Neural cell (in vitro differentiated cells): ENCODE results near the gene POPDC2. TPM values are rescaled to one million over a fixed set of nuclear protein-coding genes. Genes with fewer than 3 reads are reported as not detected.

ENCODE experiments used
- H2AFZ ChIP-seq: fragments of 200-600, 300-800 bp; sonication (generic), shearing (Covaris generic); 2 replicates; pipeline ENCODE4 v1.6.0; 2014; ENCODE audit warnings: low read depth, mild to moderate bottlenecking, antibody characterized with exemption, low read length, moderate library complexity
- H3F3A ChIP-seq: fragments of 200-600 bp; shearing (Covaris generic); 2 replicates; pipeline ENCODE4 v1.6.1; 2016; ENCODE audit warnings: mild to moderate bottlenecking, moderate library complexity, mixed read lengths, antibody characterized with exemption, low read length; ENCODE audit not compliant: insufficient read depth, poor library complexity, severe bottlenecking
- H3K27ac ChIP-seq: fragments of 200-600, 300-800 bp; sonication (generic), shearing (Covaris generic); 2 replicates; pipeline ENCODE4 v1.5.1; 2014; ENCODE audit warnings: mild to moderate bottlenecking, low read length, moderate library complexity
- H3K27me3 ChIP-seq: fragments of 300-800, 200-600 bp; sonication (generic), shearing (Covaris generic); 2 replicates; pipeline ENCODE4 v1.6.0; 2014; ENCODE audit warnings: mild to moderate bottlenecking, low read depth, low read length, moderate library complexity; ENCODE audit not compliant: insufficient read depth
- H3K36me3 ChIP-seq: fragments of 300-800, 200-600 bp; sonication (generic), shearing (Covaris generic); 2 replicates; pipeline ENCODE4 v1.5.1; 2014; ENCODE audit warnings: mild to moderate bottlenecking, antibody characterized with exemption, low read length, moderate library complexity; ENCODE audit not compliant: insufficient read depth
- H3K4me2 ChIP-seq: fragments of 300-800, 200-600 bp; sonication (generic), shearing (Covaris generic); 2 replicates; pipeline ENCODE4 v1.6.0; 2014; ENCODE audit warnings: mild to moderate bottlenecking, low read length
- H3K4me3 ChIP-seq: fragments of 300-800, 200-600 bp; sonication (generic), shearing (Covaris generic); 2 replicates; pipeline ENCODE4 v1.5.1; 2014; ENCODE audit warnings: mild to moderate bottlenecking, low read length, moderate library complexity
- H3K79me2 ChIP-seq: fragments of 200-600 bp; shearing (Covaris generic); replicated peaks from 2 replicates; pipeline ENCODE4 v1.6.0; 2014; ENCODE audit warnings: mild to moderate bottlenecking, low read length, moderate library complexity; ENCODE audit not compliant: insufficient read depth
- H3K9ac ChIP-seq: fragments of 300-800, 200-600 bp; sonication (generic), shearing (Covaris generic); 2 replicates; pipeline ENCODE4 v1.6.1; 2016; ENCODE audit warnings: mild to moderate bottlenecking, low read length, mixed read lengths
- H3K9me2 ChIP-seq: fragments of 200-600 bp; shearing (Covaris generic); 2 replicates; pipeline ENCODE4 v1.6.1; 2016; ENCODE audit warnings: mild to moderate bottlenecking, low read length, mixed read lengths; ENCODE audit not compliant: insufficient read depth
- H3K9me3 ChIP-seq: fragments of 200-600, 300-800 bp; sonication (generic), shearing (Covaris generic); 2 replicates; pipeline ENCODE4 v1.6.1; 2016; ENCODE audit warnings: mild to moderate bottlenecking, mixed run types, low read length, moderate library complexity, mixed read lengths
- H4K20me1 ChIP-seq: fragments of 200-600 bp; shearing (Covaris generic); 2 replicates; pipeline ENCODE4 v1.6.1; 2016; ENCODE audit warnings: mild to moderate bottlenecking, mixed run types; ENCODE audit not compliant: insufficient read depth
- CTCF ChIP-seq: fragments of 450-650 bp; IDR thresholded peaks from 2 replicates; pipeline ENCODE4 v1.5.1; 2014; ENCODE audit warnings: antibody characterized with exemption, mild to moderate bottlenecking, moderate library complexity; ENCODE audit not compliant: poor library complexity, severe bottlenecking
- EP300 ChIP-seq: fragments of 450-650 bp; conservative IDR thresholded peaks from 2 replicates; pipeline ENCODE4 v1.6.1; 2014; ENCODE audit warnings: antibody characterized with exemption, mild to moderate bottlenecking, moderate library complexity; ENCODE audit not compliant: poor library complexity, severe bottlenecking
- EZH2 ChIP-seq: fragments of 200-600, 300-800 bp; shearing (Covaris generic), sonication (generic); IDR thresholded peaks from 2 replicates; pipeline ENCODE4 v1.6.1; 2014; ENCODE audit warnings: antibody characterized with exemption, low read length, borderline replicate concordance, mild to moderate bottlenecking; ENCODE audit not compliant: insufficient read depth, poor library complexity, severe bottlenecking
- MXI1 ChIP-seq: fragments of 450-650 bp; conservative IDR thresholded peaks from 2 replicates; pipeline ENCODE4 v1.6.1; 2014; ENCODE audit warnings: antibody characterized with exemption, mild to moderate bottlenecking; ENCODE audit not compliant: poor library complexity, severe bottlenecking
- POLR2AphosphoS5 ChIP-seq: IDR thresholded peaks from 2 replicates; pipeline ENCODE4 v1.6.1; 2012
- RAD21 ChIP-seq: fragments of 450-650 bp; conservative IDR thresholded peaks from 2 replicates; pipeline ENCODE4 v1.6.1; 2014; ENCODE audit warnings: antibody characterized with exemption, mild to moderate bottlenecking, moderate library complexity
- REST ChIP-seq: IDR thresholded peaks from 2 replicates; pipeline ENCODE4 v1.6.1; 2012; ENCODE audit warnings: borderline replicate concordance
- SMC3 ChIP-seq: fragments of 450-650 bp; conservative IDR thresholded peaks from 2 replicates; pipeline ENCODE4 v1.6.1; 2014; ENCODE audit warnings: antibody characterized with exemption, mild to moderate bottlenecking, moderate library complexity; ENCODE audit not compliant: poor library complexity
- TAF1 ChIP-seq: IDR thresholded peaks from 2 replicates; pipeline ENCODE4 v1.6.1; 2012; ENCODE audit warnings: low read depth
- polyA plus RNA-seq: library from polyadenylated mRNA; depleted of rRNA; stranded (reverse); fragments of >200 nt; gene quantifications from 2 replicates; pipeline ENCODE4 v1.2.3, GENCODE V29; 2014

Gene POPDC2
- polyA plus RNA-seq, 1 donor from 2014 or later: 3.4 TPM

- Histone ChIP-seq H2AFZ (no peak overlapping the region), H3K9ac (no peak overlapping the region), H3K36me3 (peaks cover 2% of the 10 kb centered on the region), H3K4me3 (no peak overlapping the region), H3K9me2 (no peaks in the 10 kb centered on the region), H3K79me2 (no peaks in the 10 kb centered on the region), H4K20me1 (no peaks in the 10 kb centered on the region), H3K27ac (no peak overlapping the region), H3F3A (no peaks in the 10 kb centered on the region), H3K9me3 (no peaks in the 10 kb centered on the region), H3K4me2 (no peak overlapping the region), H3K27me3 (no peaks in the 10 kb centered on the region)
- TF ChIP-seq TAF1 (no peak), REST (no peak), MXI1 (no peak), EZH2 (no peak), POLR2AphosphoS5 (no peak), EP300 (no peak), SMC3 (no peak), RAD21 (no peak), CTCF (no peak)
Measured at GRCh38 chr3:119647171-119647570, 13.2 kb downstream of the POPDC2 start.

DNA sequence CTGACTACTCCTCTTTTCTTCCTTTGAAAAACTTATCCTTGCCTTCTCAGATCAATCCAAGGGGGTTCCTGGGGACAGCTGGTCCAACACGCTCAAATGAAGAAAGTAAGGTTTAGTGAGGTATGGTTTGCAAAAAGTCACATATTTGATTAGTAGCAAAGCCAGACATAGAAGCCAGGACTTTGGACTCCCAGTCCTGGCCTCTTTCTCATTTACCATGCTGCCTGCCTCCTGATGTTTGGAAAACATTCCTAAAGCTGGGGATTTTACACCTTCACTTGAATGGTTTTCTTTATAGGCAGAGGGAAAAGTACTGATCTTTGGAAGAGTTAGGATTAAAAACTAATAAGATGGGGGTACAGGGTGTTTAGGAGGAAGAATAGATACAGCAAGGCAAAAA, 14.6 kb downstream of the POPDC2 start:
- Histone ChIP-seq H3F3A (no peaks in the 10 kb centered on the region), H3K27ac (no peak overlapping the region)
- TF ChIP-seq MXI1: no peak
- no peak for TF ChIP-seq RAD21
- TF ChIP-seq EP300: no peak
- no peak for TF ChIP-seq SMC3
- TF ChIP-seq POLR2AphosphoS5: no peak
- no peak for TF ChIP-seq EZH2
- no peak for TF ChIP-seq TAF1
- TF ChIP-seq CTCF: no peak
- no peak for TF ChIP-seq REST

More for the DNA sequence above, 14.6 kb downstream of the POPDC2 start:
- H3K9me2 ChIP-seq: no peaks in the 10 kb centered on the region
- H3K9ac ChIP-seq: no peak overlapping the region
- H3K27me3 ChIP-seq: no peaks in the 10 kb centered on the region
- H3K79me2 ChIP-seq: no peaks in the 10 kb centered on the region
- H3K9me3 ChIP-seq: no peaks in the 10 kb centered on the region
- no peak overlapping the region for H2AFZ ChIP-seq
- peaks cover 5% of the 10 kb centered on the region for H3K36me3 ChIP-seq
- no peaks in the 10 kb centered on the region for H4K20me1 ChIP-seq
- H3K4me2 ChIP-seq: no peak overlapping the region
- no peak overlapping the region for H3K4me3 ChIP-seq
